ENCODE results near the gene PRAF2. TPM values are rescaled to one million over a fixed set of nuclear protein-coding genes. Genes with fewer than 3 reads are reported as not detected.

The PRAF2 gene
- polyA plus RNA-seq, result 14.0 TPM
- long read RNA-seq, donor 1, transcript PRAF2-202 (3 exons, 1,334 nt), result major isoform, 5 of 5 reads
- long read RNA-seq, donor 1, partial matches to known transcripts, result 0 of 5 reads
- long read RNA-seq, donor 1, other reads (novel, unspliced or antisense), result 0 of 5 reads
- long read RNA-seq, donor 2, transcript PRAF2-202 (3 exons, 1,334 nt), result major isoform, 7 of 15 reads
- long read RNA-seq, donor 2, partial matches to known transcripts, result 8 of 15 reads
- long read RNA-seq, donor 2, other reads (novel, unspliced or antisense), result 0 of 15 reads
- long read RNA-seq, donor 3, transcript PRAF2-202 (3 exons, 1,334 nt), result major isoform, 12 of 13 reads
- long read RNA-seq, donor 3, partial matches to known transcripts, result 0 of 13 reads
- long read RNA-seq, donor 3, other reads (novel, unspliced or antisense), result 0 of 13 reads
- long read RNA-seq, donor 4, result 0 reads
- long read RNA-seq, donor 5, transcript PRAF2-202 (3 exons, 1,334 nt), result major isoform, 7 of 7 reads
- long read RNA-seq, donor 5, partial matches to known transcripts, result 0 of 7 reads
- long read RNA-seq, donor 5, other reads (novel, unspliced or antisense), result 0 of 7 reads
- long read RNA-seq, donor 6, transcript PRAF2-202 (3 exons, 1,334 nt), result major isoform, 9 of 9 reads
- long read RNA-seq, donor 6, partial matches to known transcripts, result 0 of 9 reads
- long read RNA-seq, donor 6, other reads (novel, unspliced or antisense), result 0 of 9 reads
- long read RNA-seq, donor 7, transcript PRAF2-202 (3 exons, 1,334 nt), result major isoform, 6 of 6 reads
- long read RNA-seq, donor 7, partial matches to known transcripts, result 0 of 6 reads
- long read RNA-seq, donor 7, other reads (novel, unspliced or antisense), result 0 of 6 reads
- long read RNA-seq, donor 8, transcript PRAF2-202 (3 exons, 1,334 nt), result major isoform, 8 of 8 reads
- long read RNA-seq, donor 8, partial matches to known transcripts, result 0 of 8 reads
- long read RNA-seq, donor 8, other reads (novel, unspliced or antisense), result 0 of 8 reads
- long read RNA-seq, donor 9, partial matches to known transcripts, result 0 of 4 reads
- long read RNA-seq, donor 9, other reads (novel, unspliced or antisense), result 0 of 4 reads
- long read RNA-seq, donor 10, transcript PRAF2-202 (3 exons, 1,334 nt), result major isoform, 9 of 10 reads
- long read RNA-seq, donor 10, partial matches to known transcripts, result 0 of 10 reads
- long read RNA-seq, donor 10, other reads (novel, unspliced or antisense), result 0 of 10 reads
- long read RNA-seq, donor 11, transcript PRAF2-202 (3 exons, 1,334 nt), result major isoform, 15 of 15 reads
- long read RNA-seq, donor 11, partial matches to known transcripts, result 0 of 15 reads
- long read RNA-seq, donor 11, other reads (novel, unspliced or antisense), result 0 of 15 reads

GRCh38 chrX:49073601-49074575 lies at the start of gene PRAF2:
Gene PRAF2 (minus strand): TSS chrX:49074002. CDS start chrX:49073987, 15 bp downstream.
- H3K36me3 ChIP-seq (ENCODE audit: control insufficient read depth, insufficient read depth, low read length), result peaks cover 9% of the 10 kb centered on the region
- H3K4me3 ChIP-seq (ENCODE audit: low read length), result peak within 1 kb of the TSS; percentile 68
- DNase-seq, result peak; percentile 88 to 91
- H3K9me3 ChIP-seq (ENCODE audit: control insufficient read depth, low read depth, low read length), result peaks cover 2% of the 10 kb centered on the region
- peaks cover 21% of the 10 kb centered on the region for H3K4me1 ChIP-seq (ENCODE audit: control insufficient read depth, insufficient read depth, low read length)
- peak within 1 kb of the TSS; percentile 48 for H3K27ac ChIP-seq (ENCODE audit: low read length)
- no peaks in the 10 kb centered on the region for H3K27me3 ChIP-seq (ENCODE audit: control insufficient read depth, insufficient read depth, low read length)
- no CpG with 5 or more reads among the region's 61 CpGs for WGBS (ENCODE audit: insufficient coverage, low lambda C conversion rate)

DNA sequence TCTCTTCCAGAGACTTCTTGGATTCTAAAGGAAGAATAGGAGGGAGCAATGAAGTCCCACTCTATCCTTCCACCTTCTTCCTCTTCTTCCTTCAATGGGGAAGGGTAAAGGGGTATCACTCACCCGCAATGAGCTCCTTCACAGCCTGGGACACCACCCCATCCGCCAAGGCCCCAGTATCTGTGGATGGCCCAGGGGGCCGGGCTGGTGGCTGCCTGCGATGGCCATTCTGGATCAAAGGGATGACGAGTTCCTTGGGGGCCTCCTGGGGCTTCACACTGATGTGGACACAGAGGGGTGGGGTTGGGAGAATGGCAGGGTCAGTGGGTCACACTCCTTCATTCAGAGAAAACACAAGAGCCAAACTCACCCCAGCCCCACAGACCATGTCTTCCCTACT lies 48.7 kb upstream of the PRAF2 start:
- no peak overlapping the region for H3K27ac ChIP-seq (ENCODE audit: low read length)
- no peaks in the 10 kb centered on the region for H3K9me3 ChIP-seq (ENCODE audit: control insufficient read depth, low read depth, low read length)
- WGBS (ENCODE audit: insufficient coverage, low lambda C conversion rate), result no CpG with 5 or more reads among the region's 5 CpGs
- H3K4me1 ChIP-seq (ENCODE audit: control insufficient read depth, insufficient read depth, low read length), result no peaks in the 10 kb centered on the region
- peaks cover 17% of the 10 kb centered on the region for H3K36me3 ChIP-seq (ENCODE audit: control insufficient read depth, insufficient read depth, low read length)
- H3K4me3 ChIP-seq (ENCODE audit: low read length), result peak overlapping the region; percentile 76
- H3K27me3 ChIP-seq (ENCODE audit: control insufficient read depth, insufficient read depth, low read length), result no peaks in the 10 kb centered on the region
- no peak for DNase-seq

GRCh38 chrX:49120091-49120490 lies 46.3 kb upstream of the PRAF2 start:
- H3K36me3 ChIP-seq (ENCODE audit: control insufficient read depth, insufficient read depth, low read length), result peaks cover 35% of the 10 kb centered on the region
- no peak for DNase-seq
- 67% methylated on average over 1 of the region's 1 CpG for WGBS (ENCODE audit: insufficient coverage, low lambda C conversion rate)

GRCh38 chrX:49117581-49117980 lies 43.8 kb upstream of the PRAF2 start:
- WGBS (ENCODE audit: insufficient coverage, low lambda C conversion rate), result no CpG with 5 or more reads among the region's 6 CpGs
- Histone ChIP-seq H3K27ac (ENCODE audit: low read length) (no peak overlapping the region), H3K27me3 (ENCODE audit: control insufficient read depth, insufficient read depth, low read length) (no peaks in the 10 kb centered on the region), H3K4me3 (ENCODE audit: low read length) (no peak overlapping the region), H3K36me3 (ENCODE audit: control insufficient read depth, insufficient read depth, low read length) (peaks cover 45% of the 10 kb centered on the region), H3K4me1 (ENCODE audit: control insufficient read depth, insufficient read depth, low read length) (no peaks in the 10 kb centered on the region), H3K9me3 (ENCODE audit: control insufficient read depth, low read depth, low read length) (no peaks in the 10 kb centered on the region)
- DNase-seq, result no peak

More at GRCh38 chrX:49120091-49120490, 46.3 kb upstream of the PRAF2 start:
- H3K9me3 ChIP-seq (ENCODE audit: control insufficient read depth, low read depth, low read length), result no peaks in the 10 kb centered on the region
- H3K4me3 ChIP-seq (ENCODE audit: low read length), result no peak overlapping the region
- H3K27me3 ChIP-seq (ENCODE audit: control insufficient read depth, insufficient read depth, low read length), result no peaks in the 10 kb centered on the region
- H3K27ac ChIP-seq (ENCODE audit: low read length), result no peak overlapping the region
- no peaks in the 10 kb centered on the region for H3K4me1 ChIP-seq (ENCODE audit: control insufficient read depth, insufficient read depth, low read length)

DNA sequence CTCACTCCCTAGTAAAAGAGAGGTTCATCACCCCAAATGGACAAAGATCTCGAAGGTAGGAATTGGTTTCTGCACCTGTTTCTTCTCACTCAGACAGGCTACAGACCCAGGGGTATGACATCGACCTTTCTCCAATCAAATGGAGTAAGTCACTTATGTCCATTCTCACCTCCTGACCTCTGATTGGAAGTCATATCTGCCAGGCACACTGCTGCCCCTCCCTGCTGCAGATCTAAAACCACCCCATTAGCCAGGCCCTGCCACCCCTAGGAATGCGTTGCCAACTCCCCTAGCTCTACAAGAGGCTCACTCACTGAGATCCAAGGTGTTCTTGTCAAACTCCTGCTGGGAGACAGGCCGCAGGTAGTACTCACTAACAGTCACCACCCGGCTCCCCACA lies 42.9 kb upstream of the PRAF2 start:
- H3K36me3 ChIP-seq (ENCODE audit: control insufficient read depth, insufficient read depth, low read length), result peaks cover 46% of the 10 kb centered on the region
- H3K4me1 ChIP-seq (ENCODE audit: control insufficient read depth, insufficient read depth, low read length), result no peaks in the 10 kb centered on the region
- no peak overlapping the region for H3K4me3 ChIP-seq (ENCODE audit: low read length)
- DNase-seq, result no peak
- no CpG with 5 or more reads among the region's 5 CpGs for WGBS (ENCODE audit: insufficient coverage, low lambda C conversion rate)
- H3K27ac ChIP-seq (ENCODE audit: low read length), result no peak overlapping the region
- H3K27me3 ChIP-seq (ENCODE audit: control insufficient read depth, insufficient read depth, low read length), result no peaks in the 10 kb centered on the region
- H3K9me3 ChIP-seq (ENCODE audit: control insufficient read depth, low read depth, low read length), result no peaks in the 10 kb centered on the region

DNA sequence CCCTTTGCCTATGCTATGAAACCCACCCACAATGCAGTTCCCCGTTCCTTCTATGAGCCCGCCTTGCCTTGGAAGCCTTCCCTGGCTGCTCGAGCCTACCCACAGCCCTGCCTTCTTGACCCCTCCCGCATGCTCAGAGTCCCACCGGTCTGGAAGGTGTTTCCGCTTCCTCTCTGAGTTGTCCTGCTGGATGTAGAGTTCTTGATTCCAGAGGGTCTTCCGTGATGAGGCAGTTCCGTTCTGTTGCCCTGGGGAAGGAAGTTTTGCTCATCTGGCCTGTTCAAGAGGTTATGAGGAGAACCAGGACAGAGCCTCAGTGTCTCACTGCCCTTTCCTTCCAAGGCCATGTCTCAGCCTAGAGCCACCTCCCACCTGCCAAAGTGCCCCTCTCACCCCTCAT lies 42.3 kb upstream of the PRAF2 start:
- no peak for DNase-seq
- no peaks in the 10 kb centered on the region for H3K27me3 ChIP-seq (ENCODE audit: control insufficient read depth, insufficient read depth, low read length)
- no peaks in the 10 kb centered on the region for H3K9me3 ChIP-seq (ENCODE audit: control insufficient read depth, low read depth, low read length)
- no peak overlapping the region for H3K27ac ChIP-seq (ENCODE audit: low read length)
- H3K36me3 ChIP-seq (ENCODE audit: control insufficient read depth, insufficient read depth, low read length), result peaks cover 46% of the 10 kb centered on the region
- no peaks in the 10 kb centered on the region for H3K4me1 ChIP-seq (ENCODE audit: control insufficient read depth, insufficient read depth, low read length)
- WGBS (ENCODE audit: insufficient coverage, low lambda C conversion rate), result no CpG with 5 or more reads among the region's 8 CpGs
- no peak overlapping the region for H3K4me3 ChIP-seq (ENCODE audit: low read length)

DNA sequence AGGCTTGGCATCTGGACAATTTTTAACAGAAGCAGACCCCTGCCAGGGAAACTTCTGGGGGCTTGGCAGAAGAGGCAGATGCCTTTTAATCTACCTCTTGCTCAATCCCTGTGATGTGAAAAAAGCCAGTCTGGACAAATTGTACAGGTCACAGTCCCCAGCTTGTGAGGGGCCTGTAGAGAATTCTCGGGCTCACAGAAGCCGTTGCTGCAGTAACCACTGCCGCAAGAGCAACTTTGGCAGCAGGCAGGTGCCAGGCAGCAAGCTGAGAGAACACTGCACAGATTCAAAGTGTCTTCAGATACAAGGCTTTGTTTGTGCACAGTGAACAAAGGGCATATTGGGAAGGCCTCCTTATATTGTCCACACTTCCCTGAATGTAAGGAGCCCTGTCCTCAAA lies 38.0 kb upstream of the PRAF2 start:
- WGBS (ENCODE audit: insufficient coverage, low lambda C conversion rate), result no CpG with 5 or more reads among the region's 3 CpGs
- Histone ChIP-seq H3K4me3 (ENCODE audit: low read length) (no peak overlapping the region), H3K4me1 (ENCODE audit: control insufficient read depth, insufficient read depth, low read length) (no peaks in the 10 kb centered on the region), H3K9me3 (ENCODE audit: control insufficient read depth, low read depth, low read length) (no peaks in the 10 kb centered on the region), H3K27ac (ENCODE audit: low read length) (no peak overlapping the region), H3K27me3 (ENCODE audit: control insufficient read depth, insufficient read depth, low read length) (no peaks in the 10 kb centered on the region), H3K36me3 (ENCODE audit: control insufficient read depth, insufficient read depth, low read length) (peaks cover 29% of the 10 kb centered on the region)
- no peak for DNase-seq

GRCh38 chrX:49110417-49110816 lies 36.6 kb upstream of the PRAF2 start:
- Histone ChIP-seq H3K36me3 (ENCODE audit: control insufficient read depth, insufficient read depth, low read length) (peaks cover 19% of the 10 kb centered on the region), H3K4me3 (ENCODE audit: low read length) (no peak overlapping the region), H3K27me3 (ENCODE audit: control insufficient read depth, insufficient read depth, low read length) (no peaks in the 10 kb centered on the region), H3K27ac (ENCODE audit: low read length) (no peak overlapping the region), H3K4me1 (ENCODE audit: control insufficient read depth, insufficient read depth, low read length) (no peaks in the 10 kb centered on the region), H3K9me3 (ENCODE audit: control insufficient read depth, low read depth, low read length) (no peaks in the 10 kb centered on the region)
- no peak for DNase-seq
- no CpG with 5 or more reads among the region's 3 CpGs for WGBS (ENCODE audit: insufficient coverage, low lambda C conversion rate)

DNA sequence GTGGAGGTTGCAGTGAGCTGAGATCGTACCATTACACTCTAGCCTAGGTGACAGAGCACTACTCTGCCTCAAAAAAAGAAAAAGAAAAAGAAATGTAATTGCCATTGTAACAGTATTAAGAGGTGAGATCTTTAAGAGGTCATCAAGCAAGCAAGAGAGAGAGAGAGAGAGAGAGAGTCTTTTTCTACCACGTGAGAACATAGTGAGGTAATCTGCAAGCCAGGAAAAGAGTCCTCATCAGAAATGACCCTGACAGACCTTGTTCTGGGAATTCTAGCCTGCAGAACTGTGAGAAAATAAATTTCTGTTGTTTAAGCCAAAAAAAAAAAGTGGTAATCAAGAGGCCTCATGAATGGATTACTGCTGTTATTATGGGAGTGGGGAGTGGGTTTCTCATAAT lies 34.8 kb upstream of the PRAF2 start:
- no peak overlapping the region for H3K4me3 ChIP-seq (ENCODE audit: low read length)
- no peaks in the 10 kb centered on the region for H3K4me1 ChIP-seq (ENCODE audit: control insufficient read depth, insufficient read depth, low read length)
- no peak overlapping the region for H3K27ac ChIP-seq (ENCODE audit: low read length)
- WGBS (ENCODE audit: insufficient coverage, low lambda C conversion rate), result no CpG with 5 or more reads among the region's 2 CpGs
- no peaks in the 10 kb centered on the region for H3K9me3 ChIP-seq (ENCODE audit: control insufficient read depth, low read depth, low read length)
- H3K36me3 ChIP-seq (ENCODE audit: control insufficient read depth, insufficient read depth, low read length), result peaks cover 16% of the 10 kb centered on the region
- DNase-seq, result no peak
- H3K27me3 ChIP-seq (ENCODE audit: control insufficient read depth, insufficient read depth, low read length), result no peaks in the 10 kb centered on the region
